Smooth muscle cell of the umbilical artery (primary cell): ENCODE results near the gene OR6J1. TPM values are rescaled to one million over a fixed set of nuclear protein-coding genes. Genes with fewer than 3 reads are reported as not detected.

Experiments used
- total RNA-seq: library from RNA; depleted of rRNA; stranded (reverse); fragments of >200 nt; gene quantifications from 2 replicates; pipeline ENCODE4 v1.2.3, GENCODE V29; 2014

OR6J1 gene
- not detected in 2 replicates for total RNA-seq

DNA sequence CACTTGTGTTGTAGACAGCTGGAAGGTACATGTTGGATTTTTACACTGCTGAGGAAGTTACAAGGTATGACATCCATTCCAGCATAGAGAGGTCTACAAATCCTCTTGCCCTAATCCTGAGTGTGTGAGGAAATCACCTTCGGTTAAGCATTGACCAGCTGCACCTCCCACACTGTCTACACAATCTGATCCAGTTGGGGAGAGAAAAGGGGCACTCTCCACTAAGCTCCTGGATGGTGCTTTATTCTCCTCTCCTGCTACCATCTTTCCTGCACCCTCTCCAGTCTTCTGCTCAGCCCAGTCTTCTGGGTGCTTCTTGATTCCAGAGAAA, at the start of gene OR6J1:
OR6J1 (minus strand) TSS at position 48 of the 331 bp plus-strand sequence. CDS start 9,541 bp downstream, outside the sequence.

DNA sequence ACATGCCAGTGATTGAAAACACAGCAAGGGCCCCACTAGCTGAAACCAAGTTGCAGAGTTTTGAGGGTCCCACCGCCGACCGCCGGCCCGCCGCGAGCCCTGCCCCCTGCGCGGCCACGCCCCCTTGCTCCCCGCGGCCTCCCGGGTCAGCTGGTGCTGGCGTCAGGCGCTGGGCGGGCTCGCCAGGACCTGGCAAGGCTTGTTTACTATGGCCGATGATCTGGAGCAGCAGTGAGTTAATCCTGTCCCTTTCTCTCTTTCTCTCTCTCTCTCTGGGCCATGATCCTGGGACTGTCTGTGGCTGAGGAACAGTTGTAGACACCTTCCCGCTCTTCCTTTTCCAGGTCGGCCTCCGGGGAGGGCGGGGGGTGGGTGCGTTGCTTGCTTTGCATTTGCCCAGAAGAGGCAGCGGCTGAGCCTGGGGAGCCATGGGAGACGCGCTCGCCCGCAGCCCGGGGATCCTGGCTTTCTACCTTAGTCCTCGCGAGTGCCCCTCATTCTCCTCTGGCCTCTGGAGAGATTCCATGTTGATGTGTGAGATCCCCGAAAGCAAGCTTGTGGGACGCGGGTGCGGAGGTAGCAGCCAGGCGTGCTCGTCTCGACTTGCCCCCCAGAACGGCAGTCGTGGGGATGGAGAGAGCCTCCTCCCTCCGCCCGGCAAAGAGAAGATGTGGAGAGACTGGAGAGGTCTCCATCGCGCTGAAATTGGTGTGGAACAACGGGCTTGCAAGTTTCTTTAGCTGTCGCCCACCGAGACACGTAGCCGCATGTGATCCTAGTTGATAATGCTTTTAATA, 45.9 kb downstream of the OR6J1 start, which contains the start of gene ABHD4:
ABHD4 (plus strand) TSS at position 202 of the 797 bp plus-strand sequence; CDS start at position 209, 7 bp downstream.

GRCh38 chr14:22589096-22589839, 54.9 kb downstream of the OR6J1 start, which contains the start of gene DAD1:
TSS of gene DAD1 (minus strand) at chr14:22589224. CDS start at chr14:22589157, 67 bp downstream.

Other genes starting within 250 kb of the OR6J1 start
- gene DAD1, start 55.1 kb downstream of the OR6J1 start, total RNA-seq, result 225 and 277 TPM in 2 replicates
- gene ABHD4, start 46.1 kb downstream of the OR6J1 start, total RNA-seq, result 24.6 and 29.4 TPM in 2 replicates
- gene OXA1L, start 122.3 kb upstream of the OR6J1 start, total RNA-seq, result 30.3 and 39.1 TPM in 2 replicates
- gene SLC7A7, start 171.1 kb upstream of the OR6J1 start, total RNA-seq, result 5.1 and 10.1 TPM in 2 replicates
- 25.1 and 35.3 TPM in 2 replicates for gene MRPL52, start 185.5 kb upstream of the OR6J1 start, total RNA-seq
- gene MMP14, start 192.2 kb upstream of the OR6J1 start, total RNA-seq, result 539 and 655 TPM in 2 replicates
- 117 and 200 TPM in 2 replicates for gene LRP10, start 227.4 kb upstream of the OR6J1 start, total RNA-seq
- gene REM2, start 238.9 kb upstream of the OR6J1 start, total RNA-seq, result 0.14 TPM in 1 of 2 replicates, not detected in the other